GM23338 (cell line): Measurements from ENCODE around the gene CIAPIN1. TPM values are rescaled to one million over a fixed set of nuclear protein-coding genes. Genes with fewer than 3 reads are reported as not detected.

Source experiments
- ATAC-seq: fragments of 200-7000 bp; cut with Tn5 transposase; 3 replicates; pipeline ENCODE4 v1.9.1; 2020
- DNase-seq: peaks from one replicate; pipeline ENCODE4 v3.0.0-alpha.2; 2015; ENCODE audit warnings: low spot score
- H2AFZ ChIP-seq: fragments of 200-600 bp; sonication (generic); 2 replicates; pipeline ENCODE4 v1.8.0; 2016; ENCODE audit warnings: antibody characterized with exemption, mild to moderate bottlenecking, moderate library complexity
- H3F3A ChIP-seq: fragments of 200-600 bp; sonication (generic); replicated peaks from 2 replicates; pipeline ENCODE4 v1.8.0; 2017; ENCODE audit warnings: antibody characterized with exemption, mixed run types, low read depth
- H3K27ac ChIP-seq: fragments of 200-600 bp; sonication (generic); 2 replicates; pipeline ENCODE4 v1.6.1; 2016; ENCODE audit warnings: low read depth
- H3K27me3 ChIP-seq: fragments of 200-600 bp; sonication (generic); 2 replicates; pipeline ENCODE4 v1.8.0; 2016; ENCODE audit warnings: mild to moderate bottlenecking, mixed run types, moderate library complexity; ENCODE audit not compliant: insufficient read depth
- H3K36me3 ChIP-seq: fragments of 200-600 bp; sonication (generic); 2 replicates; pipeline ENCODE4 v1.8.0; 2016; ENCODE audit warnings: mild to moderate bottlenecking; ENCODE audit not compliant: insufficient read depth
- H3K4me1 ChIP-seq: fragments of 200-600 bp; sonication (generic); 2 replicates; pipeline ENCODE4 v1.8.0; 2016; ENCODE audit warnings: mild to moderate bottlenecking, moderate library complexity; ENCODE audit not compliant: insufficient read depth
- H3K4me2 ChIP-seq: fragments of 200-600 bp; sonication (generic); 2 replicates; pipeline ENCODE4 v1.7.1; 2017; ENCODE audit warnings: mixed run types
- H3K4me3 ChIP-seq: fragments of 200-600 bp; sonication (generic); 2 replicates; pipeline ENCODE4 v1.6.1; 2016; ENCODE audit warnings: mixed run types
- H3K79me2 ChIP-seq: fragments of 200-600 bp; sonication (generic); replicated peaks from 2 replicates; pipeline ENCODE4 v1.8.0; 2017; ENCODE audit warnings: mild to moderate bottlenecking; ENCODE audit not compliant: insufficient read depth
- H3K9me2 ChIP-seq: fragments of 200-600 bp; sonication (generic); 2 replicates; pipeline ENCODE4 v1.8.0; 2017; ENCODE audit not compliant: insufficient read depth
- H4K20me1 ChIP-seq: fragments of 200-600 bp; sonication (generic); replicated peaks from 2 replicates; pipeline ENCODE4 v1.8.0; 2017; ENCODE audit warnings: mild to moderate bottlenecking; ENCODE audit not compliant: insufficient read depth
- H3K27ac Mint-ChIP-seq: 2 replicates; pipeline ENCODE4 v1.8.0; 2020; ENCODE audit warnings: inconsistent platforms, mild to moderate bottlenecking, moderate library complexity, mixed read lengths
- H3K27me3 Mint-ChIP-seq: 3 replicates; pipeline ENCODE4 v1.8.0; 2022; ENCODE audit warnings: low read depth, mild to moderate bottlenecking, moderate library complexity, mixed read lengths, inconsistent platforms; ENCODE audit not compliant: insufficient read depth, poor library complexity
- H3K36me3 Mint-ChIP-seq: 3 replicates; pipeline ENCODE4 v1.8.0; 2021; ENCODE audit warnings: low read depth, mild to moderate bottlenecking, inconsistent platforms, moderate library complexity, mixed read lengths
- H3K4me1 Mint-ChIP-seq: 3 replicates; pipeline ENCODE4 v1.8.0; 2020; ENCODE audit warnings: mild to moderate bottlenecking, inconsistent platforms, mixed read lengths
- H3K4me3 Mint-ChIP-seq: 3 replicates; pipeline ENCODE4 v1.8.0; 2021; ENCODE audit warnings: moderate library complexity, mild to moderate bottlenecking, inconsistent platforms, mixed read lengths
- H3K9me3 Mint-ChIP-seq: 3 replicates; pipeline ENCODE4 v1.8.0; 2020; ENCODE audit warnings: moderate library complexity, mild to moderate bottlenecking, inconsistent platforms, mixed read lengths
- JUNB ChIP-seq: IDR thresholded peaks from one replicate; pipeline ENCODE4 v1.6.1; 2016; ENCODE audit warnings: antibody characterized with exemption; ENCODE audit not compliant: unreplicated experiment
- ZNF114 ChIP-seq: fragments of 250-450 bp; sonication (Bioruptor Pico); IDR thresholded peaks from 2 replicates; pipeline ENCODE4 v1.5.0; 2020; ENCODE audit warnings: mild to moderate bottlenecking, moderate library complexity
- ZNF331 ChIP-seq: fragments of 250-450 bp; sonication (Bioruptor Pico); IDR thresholded peaks from 2 replicates; pipeline ENCODE4 v1.5.0; 2020; ENCODE audit warnings: low read depth, mild to moderate bottlenecking, moderate library complexity
- ZNF462 ChIP-seq: fragments of 250-450 bp; sonication (Bioruptor Pico); IDR thresholded peaks from 2 replicates; pipeline ENCODE4 v1.5.0; 2020; ENCODE audit warnings: mild to moderate bottlenecking, moderate library complexity
- polyA plus RNA-seq: library from polyadenylated mRNA; unstranded; fragments of >200 nt; fragmentation: Nextera tagmentation; extraction: Ambion mirVana; gene quantifications from 2 replicates; pipeline ENCODE4 v1.2.1, GENCODE V29; 2016
- total RNA-seq: library from RNA; depleted of rRNA; stranded (reverse); fragments of >200 nt; shearing (Covaris generic); gene quantifications from 2 replicates; pipeline ENCODE4 v1.2.3, GENCODE V29; 2014

Gene CIAPIN1
- total and polyA plus RNA-seq, 2 experiments from 2014 or later = 36.5 to 75.4 TPM

- no peak for TF ChIP-seq ZNF462 (CRISPR knock-in tag)
- no peak for TF ChIP-seq ZNF331
- no peak for TF ChIP-seq ZNF114
These were observed 56.4 kb downstream of the CIAPIN1 start (continued) for GRCh38 chr16:57390636-57391295.

- H3K36me3 Mint-ChIP-seq = no peaks in the 10 kb centered on the region
- H3K9me2 ChIP-seq = no peaks in the 10 kb centered on the region
- H3K36me3 ChIP-seq = no peaks in the 10 kb centered on the region
- no peaks in the 10 kb centered on the region for H3K4me1 ChIP-seq
- ATAC-seq = no peak
- no peak overlapping the region for H3K4me3 Mint-ChIP-seq
- H3K27me3 Mint-ChIP-seq = peaks cover 11% of the 10 kb centered on the region
- no peaks in the 10 kb centered on the region for H3K27me3 ChIP-seq
- no peak overlapping the region for H3K27ac ChIP-seq
- no peak for TF ChIP-seq JUNB
- no peaks in the 10 kb centered on the region for H4K20me1 ChIP-seq
- H3F3A ChIP-seq = 0 out of 2 replicates have a peak, but pooled peaks cover 4% of the 10 kb centered on the region
- no peak for DNase-seq
- no peak overlapping the region for H2AFZ ChIP-seq
- no peaks in the 10 kb centered on the region for H3K9me3 Mint-ChIP-seq
- no peaks in the 10 kb centered on the region for H3K79me2 ChIP-seq
- H3K4me3 ChIP-seq = no peak overlapping the region
- peaks cover 4% of the 10 kb centered on the region for H3K4me1 Mint-ChIP-seq
- no peak overlapping the region for H3K4me2 ChIP-seq
- no peak overlapping the region for H3K27ac Mint-ChIP-seq
These were observed 58.1 kb downstream of the CIAPIN1 start for GRCh38 chr16:57389087-57389468.
